HepG2 (cell line): ENCODE results near the gene CIBAR2. TPM values are rescaled to one million over a fixed set of nuclear protein-coding genes. Genes with fewer than 3 reads are reported as not detected.

Experiments
- ATAC-seq: fragments of 200-7000 bp; cut with Tn5 transposase; 3 replicates; pipeline ENCODE4 v1.9.1; 2020; ENCODE audit warnings: mild to moderate bottlenecking, moderate library complexity
- BruUV-seq: library from RNA; stranded (reverse); fragments of 400-500 nt; replicated peaks from 2 replicates; lab custom pipeline; 2021; lab: Mats Ljungman, UMichigan
- CTCF ChIA-PET: fragments of 300-600 bp; formaldehyde crosslinking; extraction: SDS; loops from one replicate; lab custom pipeline; 2021; ENCODE audit warnings: low total read pairs, inconsistent platforms, low intra/inter-chr PET ratio; lab: Yijun Ruan, JAX
- POLR2A ChIA-PET: fragments of 350-600 bp; sonication (Branson Sonifier 250); formaldehyde crosslinking; loops from one replicate; lab custom pipeline; 2020; ENCODE audit warnings: antibody characterized with exemption, inconsistent platforms; lab: Yijun Ruan, JAX
- DNase-seq: peaks from one replicate; pipeline ENCODE4 v3.0.0-alpha.2; 2015; ENCODE audit warnings: low spot score
- FAIRE-seq: peaks from 3 replicates; lab custom pipeline; 2011; peaks lifted over from hg19 to GRCh38; lab: Jason Lieb, UNC
- H2AFZ ChIP-seq: one replicate; pipeline ENCODE4 v1.6.1; 2011; ENCODE audit warnings: low read length, inconsistent platforms
- H3K27ac ChIP-seq: fragments of 300-600 bp; 3 replicates; pipeline ENCODE4 v1.8.0; 2011; ENCODE audit warnings: mixed run types, mild to moderate bottlenecking, mixed read lengths, low read length, inconsistent platforms; ENCODE audit not compliant: insufficient read depth; ENCODE audit errors: extremely low read length
- H3K27me3 ChIP-seq, 2 experiments: fragments of 200-600 bp in 1 of 2; 2 replicates in 1 of 2; 3 replicates in 1 of 2; pipeline versions ENCODE4 v1.6.0 to v1.8.0; 2011; ENCODE audit warnings: low read length in 2 of 2, mild to moderate bottlenecking in 2 of 2, moderate library complexity in 2 of 2, inconsistent platforms in 1 of 2; ENCODE audit not compliant: insufficient read depth in 2 of 2, control insufficient read depth in 1 of 2
- H3K36me3 ChIP-seq, 2 experiments: fragments of 200-600 bp in 1 of 2; replicated peaks in 1 of 2; 2 replicates in 1 of 2; 3 replicates in 1 of 2; pipeline versions ENCODE4 v1.5.1 to v1.8.0; 2011; ENCODE audit warnings: low read length in 2 of 2, inconsistent platforms in 1 of 2; ENCODE audit not compliant: insufficient read depth in 2 of 2, control insufficient read depth in 1 of 2
- H3K4me1 ChIP-seq: 2 replicates; pipeline ENCODE4 v1.5.1; 2012; ENCODE audit warnings: low read length, inconsistent platforms; ENCODE audit not compliant: insufficient read depth
- H3K4me2 ChIP-seq: 2 replicates; pipeline ENCODE4 v1.6.0; 2011; ENCODE audit warnings: low read depth, low read length, inconsistent platforms
- H3K4me3 ChIP-seq, 3 experiments: fragments of 200-600 bp in 1 of 3; sonication (generic), shearing (Covaris generic) in 1 of 3; replicated peaks in 1 of 3; 2 replicates each; pipeline ENCODE4 v1.5.1; 2011 to 2016; ENCODE audit warnings: low read length in 3 of 3, inconsistent platforms in 2 of 3, low read depth in 2 of 3, mild to moderate bottlenecking in 2 of 3, control low read depth in 1 of 3, mixed read lengths in 1 of 3; ENCODE audit not compliant: insufficient read depth in 1 of 3
- H3K79me2 ChIP-seq: one replicate; pipeline ENCODE4 v1.6.1; 2011; ENCODE audit warnings: low read length, inconsistent platforms; ENCODE audit not compliant: insufficient read depth
- H3K9ac ChIP-seq: 2 replicates; pipeline ENCODE4 v1.6.0; 2011; ENCODE audit warnings: mild to moderate bottlenecking, low read depth, low read length, inconsistent platforms; ENCODE audit not compliant: insufficient read depth
- H3K9me3 ChIP-seq: 2 replicates; pipeline ENCODE4 v1.5.1; 2012; ENCODE audit warnings: mild to moderate bottlenecking, low read length
- H4K20me1 ChIP-seq: 2 replicates; pipeline ENCODE4 v1.6.0; 2011; ENCODE audit warnings: inconsistent platforms, mild to moderate bottlenecking, low read length, moderate library complexity; ENCODE audit not compliant: insufficient read depth
- EEA1 ChIP-seq: sonication (generic); formaldehyde crosslinking; IDR thresholded peaks from 2 replicates; pipeline ENCODE4 v1.5.1; 2020; ENCODE audit warnings: mild to moderate bottlenecking, missing genetic modification reagents, borderline replicate concordance
- GPN1 ChIP-seq: sonication (generic); formaldehyde crosslinking; IDR thresholded peaks from 2 replicates; pipeline ENCODE4 v1.5.1; 2020; ENCODE audit warnings: missing genetic modification reagents, borderline replicate concordance
- MAFF ChIP-seq: IDR thresholded peaks from 2 replicates; pipeline ENCODE4 v1.6.1; 2011; ENCODE audit warnings: low read depth, low read length, improper control_type of control experiment
- MAFK ChIP-seq, 2 experiments: IDR thresholded peaks in 1 of 2; conservative IDR thresholded peaks in 1 of 2; 2 replicates each; pipeline ENCODE4 v1.6.1; 2011; ENCODE audit warnings: improper control_type of control experiment in 2 of 2, low read length in 2 of 2
- NONO ChIP-seq, 2 experiments: fragments of 450-650 bp in 1 of 2; sonication (generic) in 1 of 2; formaldehyde crosslinking in 1 of 2; IDR thresholded peaks in 1 of 2; conservative IDR thresholded peaks in 1 of 2; 2 replicates each; pipeline versions ENCODE4 v1.6.1 to v1.8.0; 2017 to 2022; ENCODE audit warnings: mild to moderate bottlenecking in 1 of 2, missing genetic modification reagents in 1 of 2, moderate library complexity in 1 of 2
- TMF1 ChIP-seq: sonication (generic); formaldehyde crosslinking; IDR thresholded peaks from 2 replicates; pipeline ENCODE4 v1.8.1; 2022; ENCODE audit warnings: low read depth, missing genetic modification reagents
- ZBTB7A ChIP-seq: sonication (generic); formaldehyde crosslinking; IDR thresholded peaks from 2 replicates; pipeline ENCODE4 v1.8.0; 2022; ENCODE audit warnings: mild to moderate bottlenecking, missing genetic modification reagents
- ZFAT ChIP-seq: sonication (generic); formaldehyde crosslinking; conservative IDR thresholded peaks from 2 replicates; pipeline ENCODE4 v1.8.1; 2023; ENCODE audit warnings: missing genetic modification reagents, inconsistent platforms
- ZNF687 ChIP-seq: sonication (generic); formaldehyde crosslinking; IDR thresholded peaks from 2 replicates; pipeline ENCODE4 v1.5.1; 2020; ENCODE audit warnings: mild to moderate bottlenecking, missing genetic modification reagents, moderate library complexity
- WGBS: methylation state at CpG from one replicate; pipeline ENCODE4 v1.1.6; 2017; ENCODE audit warnings: low lambda C conversion rate; 5-methylcytosine and 5-hydroxymethylcytosine counted together
- in situ Hi-C: cut with HindIII; loops from 2 replicates; pipeline ENCODE4 v1.10.0; 2017; ENCODE audit warnings: low pct_unique_long_range_greater_than_20kb; ENCODE audit not compliant: extremely low pct_ligation_motif_present
- intact Hi-C: fragments of 100-400 bp; cut with micrococcal nuclease; formaldehyde crosslinking; loops from one replicate; pipeline ENCODE4 v1.10.0; 2022; ENCODE audit not compliant: unreplicated experiment
- polyA plus RNA-seq, 8 experiments: library from polyadenylated mRNA; depleted of rRNA in 3 of 8; stranded (reverse) in 7 of 8; unstranded in 1 of 8; fragments of >200 nt; fragmentation: Illumina TruSeq in 4 of 8; extraction: Trizol in 4 of 8; gene quantifications; 2 replicates each; pipeline versions ENCODE4 v1.2.1 to v1.2.3, GENCODE V29; 2011 to 2016; ENCODE audit warnings: low read depth in 4 of 8, missing spikeins in 1 of 8, mixed read lengths in 1 of 8; ENCODE audit not compliant: insufficient read depth in 1 of 8
- total RNA-seq, 5 experiments: library from RNA; depleted of rRNA; stranded (reverse); fragments of >200 nt; fragmentation: Illumina TruSeq; extraction: Trizol; gene quantifications; 2 replicates each; pipeline ENCODE4 v1.2.3, GENCODE V29; 2016; ENCODE audit warnings: low read depth in 1 of 5
- TF ChIP-seq, protein P1 (sequence below): sonication (generic); formaldehyde crosslinking; IDR thresholded peaks from 2 replicates; pipeline ENCODE4 v1.5.0; 2020; ENCODE audit warnings: missing genetic modification reagents, mild to moderate bottlenecking, borderline replicate concordance
- TF ChIP-seq, protein P2 (sequence below): sonication (generic); formaldehyde crosslinking; IDR thresholded peaks from 2 replicates; pipeline ENCODE4 v1.4.0; 2020; ENCODE audit warnings: missing genetic modification reagents
- TF ChIP-seq, protein P3 (sequence below): sonication (generic); formaldehyde crosslinking; IDR thresholded peaks from 2 replicates; pipeline ENCODE4 v1.5.0; 2020; ENCODE audit warnings: mild to moderate bottlenecking, missing genetic modification reagents

CIBAR2 gene
- total and polyA plus RNA-seq, 2 of the 13 experiments (the other 11 are each of a cell fraction or from before 2014, with no cell fraction given), result not detected

- Histone ChIP-seq H3K4me3 (no peak overlapping the region; a peak in 1 of 6 replicates), H3K9ac (no peak overlapping the region), H3K9me3 (no peaks in the 10 kb centered on the region), H3K36me3 (no peaks in the 10 kb centered on the region), H4K20me1 (no peaks in the 10 kb centered on the region), H3K27ac (no peak overlapping the region), H3K4me2 (no peak overlapping the region), H3K79me2 (no peaks in the 10 kb centered on the region), H3K27me3 (peaks cover 13 to 45% of the 10 kb centered on the region in 2 experiments; a peak in 4 of 5 replicates), H3K4me1 (peaks cover 33% of the 10 kb centered on the region), H2AFZ (no peak overlapping the region)
- 52% methylated on average over 29 of the region's 34 CpGs for WGBS
- CTCF ChIA-PET, result no interaction called here
- BruUV-seq, result no TSS peak
- DNase-seq, result no peak
- POLR2A ChIA-PET, result interaction anchor here (1.0 to 1.2 kb wide), 2 partner anchors 14 to 36 kb away, joined by 3 read pairs; no protein-coding TSS in a partner anchor
- in situ Hi-C loops, result loop anchor here (10.0 kb wide), 1 partner anchor 101 kb away; no protein-coding TSS in a partner anchor
- FAIRE-seq, result no peak
- ATAC-seq, result peak; percentile 15
- intact Hi-C loops, result no loop called here
- TF ChIP-seq MAFF (0 out of 2 replicates have a peak, but pooled peaks have one; percentile 13), MAFK (conservative IDR thresholded peaks at IDR 0.05 in 1 of 2, IDR thresholded peaks at IDR 0.05 in 1 of 2; ENCODE audit: low read length in 2 of 2) (peak; percentile 25 to 44; a peak in 2 of 4 replicates), GPN1 (no peak), NONO (IDR thresholded peaks at IDR 0.05) (no peak), NONO (CRISPR knock-in tag; conservative IDR thresholded peaks at IDR 0.05) (no peak), EEA1 (CRISPR knock-in tag) (no peak), TMF1 (CRISPR knock-in tag) (0 out of 2 replicates have a peak, but pooled peaks have one; percentile 40), ZBTB7A (CRISPR knock-in tag) (no peak), ZFAT (CRISPR knock-in tag) (no peak), ZNF687 (CRISPR knock-in tag) (peak; percentile 30; the same call in 1 of the 2 replicates)
- TF ChIP-seq, protein P1, sequence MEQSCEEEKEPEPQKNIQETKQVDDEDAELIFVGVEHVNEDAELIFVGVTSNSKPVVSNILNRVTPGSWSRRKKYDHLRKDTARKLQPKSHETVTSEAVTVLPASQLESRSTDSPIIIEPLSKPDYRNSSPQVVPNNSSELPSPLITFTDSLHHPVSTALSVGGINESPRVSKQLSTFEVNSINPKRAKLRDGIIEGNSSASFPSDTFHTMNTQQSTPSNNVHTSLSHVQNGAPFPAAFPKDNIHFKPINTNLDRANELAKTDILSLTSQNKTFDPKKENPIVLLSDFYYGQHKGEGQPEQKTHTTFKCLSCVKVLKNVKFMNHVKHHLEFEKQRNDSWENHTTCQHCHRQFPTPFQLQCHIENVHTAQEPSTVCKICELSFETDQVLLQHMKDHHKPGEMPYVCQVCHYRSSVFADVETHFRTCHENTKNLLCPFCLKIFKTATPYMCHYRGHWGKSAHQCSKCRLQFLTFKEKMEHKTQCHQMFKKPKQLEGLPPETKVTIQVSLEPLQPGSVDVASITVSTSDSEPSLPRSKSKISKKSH (CRISPR knock-in tag), result 0 out of 2 replicates have a peak, but pooled peaks have one; percentile 22
- TF ChIP-seq, protein P2, sequence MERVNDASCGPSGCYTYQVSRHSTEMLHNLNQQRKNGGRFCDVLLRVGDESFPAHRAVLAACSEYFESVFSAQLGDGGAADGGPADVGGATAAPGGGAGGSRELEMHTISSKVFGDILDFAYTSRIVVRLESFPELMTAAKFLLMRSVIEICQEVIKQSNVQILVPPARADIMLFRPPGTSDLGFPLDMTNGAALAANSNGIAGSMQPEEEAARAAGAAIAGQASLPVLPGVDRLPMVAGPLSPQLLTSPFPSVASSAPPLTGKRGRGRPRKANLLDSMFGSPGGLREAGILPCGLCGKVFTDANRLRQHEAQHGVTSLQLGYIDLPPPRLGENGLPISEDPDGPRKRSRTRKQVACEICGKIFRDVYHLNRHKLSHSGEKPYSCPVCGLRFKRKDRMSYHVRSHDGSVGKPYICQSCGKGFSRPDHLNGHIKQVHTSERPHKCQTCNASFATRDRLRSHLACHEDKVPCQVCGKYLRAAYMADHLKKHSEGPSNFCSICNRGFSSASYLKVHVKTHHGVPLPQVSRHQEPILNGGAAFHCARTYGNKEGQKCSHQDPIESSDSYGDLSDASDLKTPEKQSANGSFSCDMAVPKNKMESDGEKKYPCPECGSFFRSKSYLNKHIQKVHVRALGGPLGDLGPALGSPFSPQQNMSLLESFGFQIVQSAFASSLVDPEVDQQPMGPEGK (CRISPR knock-in tag), result peak; percentile 35; the same call in 1 of the 2 replicates
- TF ChIP-seq, protein P3, sequence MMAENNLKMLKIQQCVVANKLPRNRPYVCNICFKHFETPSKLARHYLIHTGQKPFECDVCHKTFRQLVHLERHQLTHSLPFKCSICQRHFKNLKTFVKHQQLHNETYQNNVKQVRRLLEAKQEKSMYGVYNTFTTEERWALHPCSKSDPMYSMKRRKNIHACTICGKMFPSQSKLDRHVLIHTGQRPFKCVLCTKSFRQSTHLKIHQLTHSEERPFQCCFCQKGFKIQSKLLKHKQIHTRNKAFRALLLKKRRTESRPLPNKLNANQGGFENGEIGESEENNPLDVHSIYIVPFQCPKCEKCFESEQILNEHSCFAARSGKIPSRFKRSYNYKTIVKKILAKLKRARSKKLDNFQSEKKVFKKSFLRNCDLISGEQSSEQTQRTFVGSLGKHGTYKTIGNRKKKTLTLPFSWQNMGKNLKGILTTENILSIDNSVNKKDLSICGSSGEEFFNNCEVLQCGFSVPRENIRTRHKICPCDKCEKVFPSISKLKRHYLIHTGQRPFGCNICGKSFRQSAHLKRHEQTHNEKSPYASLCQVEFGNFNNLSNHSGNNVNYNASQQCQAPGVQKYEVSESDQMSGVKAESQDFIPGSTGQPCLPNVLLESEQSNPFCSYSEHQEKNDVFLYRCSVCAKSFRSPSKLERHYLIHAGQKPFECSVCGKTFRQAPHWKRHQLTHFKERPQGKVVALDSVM (CRISPR knock-in tag), result no peak
Observed at GRCh38 chr16:85123891-85124635, 11.8 kb upstream of the CIBAR2 start.
